Cardiac muscle cell (in vitro differentiated cells and primary cell): ENCODE results near the gene RAX2. TPM values are rescaled to one million over a fixed set of nuclear protein-coding genes. Genes with fewer than 3 reads are reported as not detected.

Experiments
- DNase-seq, 2 donors: peaks; one replicate each; pipeline versions ENCODE4 v3.0.0 to v3.0.0-alpha.2; 2010 to 2017; ENCODE audit warnings: low read depth in 1 of 2, low spot score in 1 of 2
- H3K27ac ChIP-seq: fragments of 200-600 bp; sonication (generic); 2 replicates; pipeline ENCODE4 v1.5.1; 2016
- H3K27me3 ChIP-seq: fragments of 200-600 bp; sonication (generic); 2 replicates; pipeline ENCODE4 v1.6.0; 2016; ENCODE audit warnings: control low read depth
- H3K36me3 ChIP-seq: fragments of 200-600 bp; sonication (generic); 2 replicates; pipeline ENCODE4 v1.5.1; 2016; ENCODE audit warnings: control low read depth
- H3K4me1 ChIP-seq: fragments of 200-600 bp; sonication (generic); 2 replicates; pipeline ENCODE4 v1.8.1; 2017; ENCODE audit warnings: low read depth, mild to moderate bottlenecking, mixed run types
- H3K4me3 ChIP-seq: fragments of 200-600 bp; sonication (generic); 2 replicates; pipeline ENCODE4 v1.5.1; 2016; ENCODE audit warnings: mild to moderate bottlenecking
- H3K9me3 ChIP-seq: fragments of 200-600 bp; sonication (generic); 2 replicates; pipeline ENCODE4 v1.5.1; 2017; ENCODE audit warnings: low read depth, mild to moderate bottlenecking, control low read depth
- CTCF ChIP-seq: IDR thresholded peaks from 2 replicates; pipeline ENCODE4 v1.5.1; 2012; ENCODE audit warnings: low read depth, mild to moderate bottlenecking, low read length
- polyA plus RNA-seq: library from polyadenylated mRNA; unstranded; fragments of >200 nt; fragmentation: Nextera tagmentation; extraction: Ambion mirVana; gene quantifications from 2 replicates; pipeline ENCODE4 v1.2.1, GENCODE V29; 2016
- total RNA-seq: library from RNA; depleted of rRNA; stranded (reverse); fragments of >200 nt; gene quantifications from 2 replicates; pipeline ENCODE4 v1.2.3, GENCODE V29; 2016

RAX2 gene
- total and polyA plus RNA-seq, 2 experiments from 2014 or later: not detected

GRCh38 chr19:3775374-3775711, 3.3 kb upstream of the RAX2 start:
- H3K9me3 ChIP-seq: no peaks in the 10 kb centered on the region
- DNase-seq: no peak
- H3K27ac ChIP-seq: no peak overlapping the region
- no peaks in the 10 kb centered on the region for H3K27me3 ChIP-seq
- no peak for TF ChIP-seq CTCF
- no peak overlapping the region for H3K4me3 ChIP-seq
- no peaks in the 10 kb centered on the region for H3K4me1 ChIP-seq
- no peaks in the 10 kb centered on the region for H3K36me3 ChIP-seq

- no peaks in the 10 kb centered on the region for H3K27me3 ChIP-seq
- no peak for DNase-seq
- H3K9me3 ChIP-seq: no peaks in the 10 kb centered on the region
- no peaks in the 10 kb centered on the region for H3K36me3 ChIP-seq
- no peak overlapping the region for H3K4me3 ChIP-seq
- no peaks in the 10 kb centered on the region for H3K4me1 ChIP-seq
- H3K27ac ChIP-seq: no peak overlapping the region
- no peak for TF ChIP-seq CTCF
Observed at GRCh38 chr19:3774621-3775373, 2.8 kb upstream of the RAX2 start.

- H3K27ac ChIP-seq: no peak overlapping the region
- H3K4me1 ChIP-seq: no peaks in the 10 kb centered on the region
- H3K4me3 ChIP-seq: no peak overlapping the region
- no peak for TF ChIP-seq CTCF
- DNase-seq: no peak
- H3K27me3 ChIP-seq: no peaks in the 10 kb centered on the region
- no peaks in the 10 kb centered on the region for H3K9me3 ChIP-seq
- no peaks in the 10 kb centered on the region for H3K36me3 ChIP-seq
Observed at GRCh38 chr19:3773814-3774515, 1.9 kb upstream of the RAX2 start.

- Histone ChIP-seq H3K9me3 (no peaks in the 10 kb centered on the region), H3K36me3 (no peaks in the 10 kb centered on the region), H3K27ac (no peak overlapping the region), H3K27me3 (no peaks in the 10 kb centered on the region), H3K4me1 (no peaks in the 10 kb centered on the region), H3K4me3 (no peak overlapping the region)
- no peak for TF ChIP-seq CTCF
- DNase-seq: no peak
Observed at GRCh38 chr19:3771000-3771905, 775 bp downstream of the RAX2 start.

- TF ChIP-seq CTCF: no peak
- Histone ChIP-seq H3K9me3 (no peaks in the 10 kb centered on the region), H3K36me3 (no peaks in the 10 kb centered on the region), H3K4me3 (no peak overlapping the region), H3K27ac (no peak overlapping the region), H3K27me3 (no peaks in the 10 kb centered on the region), H3K4me1 (no peaks in the 10 kb centered on the region)
- DNase-seq: no peak
Observed at GRCh38 chr19:3770136-3770999, 1.7 kb downstream of the RAX2 start.
